Measurements from ENCODE around the gene MAGED2.
"Not testable (repeated sequence)": the region's sequence is repeated elsewhere in the genome, so short reads cannot be mapped to it uniquely, and the experiment has no call there.

Gene MAGED2

GRCh38 chrX:54818221-54818620 is 10.7 kb downstream of the MAGED2 start:
- no peak for DNase-seq (ENCODE audit: low read depth in 2 of 2)

- no peak for DNase-seq (ENCODE audit: low read depth in 2 of 2)
These were observed 11.7 kb downstream of the MAGED2 start for GRCh38 chrX:54819201-54819600.

GRCh38 chrX:54820737-54821136 is 13.2 kb downstream of the MAGED2 start:
- DNase-seq (ENCODE audit: low read depth in 2 of 2): no peak

- DNase-seq (ENCODE audit: low read depth in 2 of 2): no peak
These were observed 13.8 kb downstream of the MAGED2 start for GRCh38 chrX:54821310-54821709.

GRCh38 chrX:54824195-54824594 is 16.6 kb downstream of the MAGED2 start:
- no peak for DNase-seq (ENCODE audit: low read depth in 2 of 2)

GRCh38 chrX:54824722-54825121 is 17.2 kb downstream of the MAGED2 start:
- DNase-seq (ENCODE audit: low read depth in 2 of 2): no peak

GRCh38 chrX:54825716-54826438 is 18.3 kb downstream of the MAGED2 start:
- no peak for DNase-seq (ENCODE audit: low read depth in 2 of 2)

- DNase-seq (ENCODE audit: low read depth in 2 of 2): no peak
These were observed 19.1 kb downstream of the MAGED2 start for GRCh38 chrX:54826598-54826997.

GRCh38 chrX:54838583-54838982 is 31.0 kb downstream of the MAGED2 start:
- DNase-seq (ENCODE audit: low read depth in 2 of 2): no peak

GRCh38 chrX:54841184-54841874 is 33.8 kb downstream of the MAGED2 start:
- DNase-seq (ENCODE audit: low read depth in 2 of 2): not testable (repeated sequence)

GRCh38 chrX:54842607-54843006 is 35.1 kb downstream of the MAGED2 start:
- DNase-seq (ENCODE audit: low read depth in 2 of 2): no peak

- DNase-seq (ENCODE audit: low read depth in 2 of 2): no peak
These were observed 35.5 kb downstream of the MAGED2 start for GRCh38 chrX:54843050-54843449.

GRCh38 chrX:54847700-54848099 is 40.2 kb downstream of the MAGED2 start:
- DNase-seq (ENCODE audit: low read depth in 2 of 2): not testable (repeated sequence)

- DNase-seq (ENCODE audit: low read depth in 2 of 2): no peak
These were observed 57.7 kb downstream of the MAGED2 start for GRCh38 chrX:54865208-54865607.

All from stimulated activated CD8-positive, alpha-beta memory T cell treated with anti-CD3 and anti-CD28 coated beads, Interleukin-7, amount 100 ng/mL, for 1 hour (primary cell).